ENCODE measurements around the gene STYK1. TPM values are rescaled to one million over a fixed set of nuclear protein-coding genes. Genes with fewer than 3 reads are reported as not detected.

STYK1 gene
- total RNA-seq, 1 donor from 2014 or later: not detected

GRCh38 chr12:10571141-10571540 lies 102.7 kb downstream of the STYK1 start:
- H3K27ac Mint-ChIP-seq: no peak overlapping the region
- H3K9me3 Mint-ChIP-seq: no peaks in the 10 kb centered on the region
- no peak for DNase-seq (ENCODE audit: low spot score)
- H3K27me3 Mint-ChIP-seq (ENCODE audit: low read depth): peaks cover 8% of the 10 kb centered on the region
- intact Hi-C loops (cut with micrococcal nuclease): no loop called here
- no peaks in the 10 kb centered on the region for H3K36me3 Mint-ChIP-seq (ENCODE audit: low read depth)
- H3K4me1 Mint-ChIP-seq (ENCODE audit: low read depth): no peaks in the 10 kb centered on the region
- no peak overlapping the region for H3K4me3 Mint-ChIP-seq (ENCODE audit: low read depth)

Other genes with a start within 250 kb of the STYK1 start
- 0.25 and 0.39 TPM in 2 replicates for gene KLRC2, start 238.0 kb downstream of the STYK1 start, total RNA-seq
- gene KLRC1, start 220.7 kb downstream of the STYK1 start, total RNA-seq: 0.21 and 0.37 TPM in 2 replicates
- 0.48 and 0.52 TPM in 2 replicates for gene EIF2S3B, start 168.2 kb downstream of the STYK1 start, total RNA-seq
- gene MAGOHB, start 60.4 kb downstream of the STYK1 start, total RNA-seq: 69.4 and 70.2 TPM in 2 replicates
- gene YBX3, start 49.3 kb upstream of the STYK1 start, total RNA-seq: 146 and 150 TPM in 2 replicates
- gene TAS2R7, start 128.6 kb upstream of the STYK1 start, total RNA-seq: not detected in 2 replicates
- gene TAS2R8, start 133.2 kb upstream of the STYK1 start, total RNA-seq: not detected in 2 replicates
- not detected in 2 replicates for gene TAS2R9, start 136.1 kb upstream of the STYK1 start, total RNA-seq
- gene TAS2R10, start 152.3 kb upstream of the STYK1 start, total RNA-seq: not detected in 2 replicates
- 1.6 and 1.7 TPM in 2 replicates for gene PRR4, start 175.4 kb upstream of the STYK1 start, total RNA-seq
- 17.2 and 22.3 TPM in 2 replicates for gene PRH1, start 210.2 kb upstream of the STYK1 start, total RNA-seq
- gene TAS2R13, start 235.5 kb upstream of the STYK1 start, total RNA-seq: 0.74 and 0.84 TPM in 2 replicates

All from activated T-helper 2 cell treated with anti-CD3 and anti-CD28 coated beads, Interferon-gamma antibody, Interleukin-2, Interleukin-4, amounts not matched to agents 10 μg/mL and 5 μg/mL and 100 μg/mL, durations not matched to agents 14 hours and 24 hours and 36 hours (primary cell).